H1 (cell line): ENCODE data around the gene PGPEP1. TPM values are rescaled to one million over a fixed set of nuclear protein-coding genes. Genes with fewer than 3 reads are reported as not detected.

Source experiments
- CTCF ChIA-PET: fragments of 300-600 bp; sonication (Branson Sonifier 250); formaldehyde crosslinking; loops from one replicate; lab custom pipeline; 2021; ENCODE audit not compliant: partially characterized antibody; lab: Charles Lee
- POLR2A ChIA-PET: fragments of 300-600 bp; sonication (Branson Sonifier 250); formaldehyde crosslinking; loops from one replicate; lab custom pipeline; 2021; ENCODE audit warnings: inconsistent platforms; ENCODE audit not compliant: partially characterized antibody; lab: Charles Lee
- DNase-seq, 2 experiments: peaks; one replicate each; pipeline versions ENCODE4 v3.0.0 to v3.0.0-alpha.2; 2010 to 2022; ENCODE audit warnings: low spot score in 2 of 2, low read depth in 1 of 2, mixed read lengths in 1 of 2
- FAIRE-seq: peaks from 2 replicates; lab custom pipeline; 2011; peaks lifted over from hg19 to GRCh38; lab: Jason Lieb, UNC
- H2AFZ ChIP-seq: 2 replicates; pipeline ENCODE4 v1.8.1; 2012; ENCODE audit warnings: low read length, inconsistent platforms
- H2AK5ac ChIP-seq: 2 replicates; pipeline ENCODE4 v1.6.1; 2013; ENCODE audit warnings: low read depth, low read length
- H2BK120ac ChIP-seq: replicated peaks from 2 replicates; pipeline ENCODE3; 2013; ENCODE audit warnings: low read depth, low read length, inconsistent platforms
- H2BK12ac ChIP-seq: 2 replicates; pipeline ENCODE4 v1.6.1; 2013; ENCODE audit warnings: low read depth, low read length
- H2BK15ac ChIP-seq: 2 replicates; pipeline ENCODE4 v1.6.1; 2013; ENCODE audit warnings: low read length
- H2BK20ac ChIP-seq: 2 replicates; pipeline ENCODE4 v1.6.1; 2013; ENCODE audit warnings: low read length
- H2BK5ac ChIP-seq: 2 replicates; pipeline ENCODE4 v1.6.1; 2013; ENCODE audit warnings: low read depth, low read length
- H3K14ac ChIP-seq: 2 replicates; pipeline ENCODE4 v1.6.1; 2013; ENCODE audit warnings: inconsistent platforms; ENCODE audit not compliant: insufficient read length
- H3K18ac ChIP-seq: 2 replicates; pipeline ENCODE4 v1.6.1; 2013; ENCODE audit warnings: low read length; ENCODE audit errors: extremely low read depth
- H3K23ac ChIP-seq: 2 replicates; pipeline ENCODE4 v1.6.1; 2013; ENCODE audit warnings: inconsistent platforms; ENCODE audit not compliant: insufficient read length
- H3K23me2 ChIP-seq: 2 replicates; pipeline ENCODE4 v1.6.1; 2013; ENCODE audit warnings: low read depth, low read length
- H3K27ac ChIP-seq: 2 replicates; pipeline ENCODE4 v1.6.1; 2011; ENCODE audit warnings: low read depth, low read length, inconsistent platforms
- H3K27me3 ChIP-seq, 4 experiments: replicated peaks in 1 of 4; 1 replicate in 1 of 4; 2 replicates in 3 of 4; pipeline versions ENCODE4 v1.6.1 to v1.8.1; 2011 to 2013; ENCODE audit warnings: low read length in 3 of 4, mild to moderate bottlenecking in 3 of 4, inconsistent platforms in 2 of 4, mixed read lengths in 2 of 4, moderate library complexity in 1 of 4; ENCODE audit not compliant: control insufficient read depth in 3 of 4, insufficient read depth in 3 of 4; ENCODE audit errors: extremely low read depth in 1 of 4
- H3K36me3 ChIP-seq, 4 experiments: 2 replicates each; pipeline versions ENCODE4 v1.6.1 to v1.8.1; 2011 to 2013; ENCODE audit warnings: mild to moderate bottlenecking in 4 of 4, low read length in 3 of 4, moderate library complexity in 2 of 4, control low read depth in 1 of 4, inconsistent platforms in 1 of 4; ENCODE audit not compliant: insufficient read depth in 4 of 4, control insufficient read depth in 2 of 4
- H3K4ac ChIP-seq: replicated peaks from 2 replicates; pipeline ENCODE3; 2013; ENCODE audit warnings: low read length, low read depth, mixed read lengths, inconsistent platforms; ENCODE audit not compliant: insufficient read length
- H3K4me1 ChIP-seq, 4 experiments: replicated peaks in 1 of 4; 1 replicate in 1 of 4; 2 replicates in 3 of 4; pipeline versions ENCODE4 v1.6.1 to v1.8.1; 2011 to 2013; ENCODE audit warnings: low read length in 3 of 4, inconsistent platforms in 2 of 4, mixed read lengths in 1 of 4; ENCODE audit not compliant: insufficient read depth in 4 of 4, control insufficient read depth in 3 of 4
- H3K4me2 ChIP-seq, 2 experiments: 2 replicates each; pipeline versions ENCODE4 v1.6.1 to v1.8.1; 2011 to 2013; ENCODE audit warnings: low read depth in 2 of 2, low read length in 2 of 2, control low read depth in 1 of 2, inconsistent platforms in 1 of 2, mild to moderate bottlenecking in 1 of 2; ENCODE audit not compliant: insufficient read depth in 1 of 2
- H3K4me3 ChIP-seq, 4 experiments: fragments of 200-600, 300-600 bp in 1 of 4; sonication (generic), shearing (Covaris generic), sonication (Bioruptor Twin) in 1 of 4; 2 replicates each; pipeline versions ENCODE4 v1.5.1 to v1.8.1; 2011 to 2016; ENCODE audit warnings: low read length in 4 of 4, low read depth in 3 of 4, control low read depth in 2 of 4, inconsistent platforms in 2 of 4, mild to moderate bottlenecking in 2 of 4, mixed read lengths in 1 of 4, moderate library complexity in 1 of 4; ENCODE audit not compliant: insufficient read depth in 2 of 4; ENCODE audit errors: extremely low read depth in 1 of 4
- H3K56ac ChIP-seq: replicated peaks from 2 replicates; pipeline ENCODE3; 2013; ENCODE audit warnings: low read depth, mild to moderate bottlenecking, mixed read lengths, low read length, inconsistent platforms; ENCODE audit not compliant: insufficient read length
- H3K79me1 ChIP-seq: 2 replicates; pipeline ENCODE4 v1.6.1; 2013; ENCODE audit warnings: low read depth, low read length, control low read depth
- H3K79me2 ChIP-seq, 2 experiments: 2 replicates each; pipeline versions ENCODE4 v1.6.1 to v1.8.1; 2012 to 2013; ENCODE audit warnings: low read length in 2 of 2, mild to moderate bottlenecking in 2 of 2, inconsistent platforms in 1 of 2; ENCODE audit not compliant: insufficient read depth in 2 of 2, control insufficient read depth in 1 of 2
- H3K9ac ChIP-seq, 4 experiments: replicated peaks in 1 of 4; 1 replicate in 1 of 4; 2 replicates in 3 of 4; pipeline versions ENCODE4 v1.6.1 to v1.8.1; 2011 to 2013; ENCODE audit warnings: low read depth in 3 of 4, low read length in 3 of 4, control low read depth in 2 of 4, mild to moderate bottlenecking in 2 of 4, moderate library complexity in 2 of 4, inconsistent platforms in 1 of 4; ENCODE audit errors: extremely low read depth in 1 of 4
- H3K9me3 ChIP-seq, 2 experiments: 2 replicates each; pipeline versions ENCODE4 v1.6.1 to v1.8.1; 2012 to 2013; ENCODE audit warnings: mild to moderate bottlenecking in 2 of 2, moderate library complexity in 2 of 2, control low read depth in 1 of 2, inconsistent platforms in 1 of 2, low read depth in 1 of 2, low read length in 1 of 2, mixed read lengths in 1 of 2; ENCODE audit not compliant: insufficient read depth in 2 of 2
- H4K20me1 ChIP-seq, 2 experiments: replicated peaks in 1 of 2; 2 replicates each; pipeline versions ENCODE3 to v1.8.1; 2011 to 2013; ENCODE audit warnings: inconsistent platforms in 2 of 2, low read length in 2 of 2, mild to moderate bottlenecking in 1 of 2; ENCODE audit not compliant: insufficient read depth in 2 of 2, control insufficient read depth in 1 of 2
- H4K5ac ChIP-seq: 2 replicates; pipeline ENCODE4 v1.6.1; 2013; ENCODE audit warnings: low read length, low read depth, mixed read lengths, inconsistent platforms; ENCODE audit not compliant: insufficient read length
- H4K8ac ChIP-seq: 2 replicates; pipeline ENCODE4 v1.8.0; 2013; ENCODE audit warnings: mild to moderate bottlenecking, moderate library complexity, low read length, inconsistent platforms; ENCODE audit not compliant: insufficient read depth; ENCODE audit errors: extremely low read depth
- H4K91ac ChIP-seq: replicated peaks from 2 replicates; pipeline ENCODE3; 2013; ENCODE audit warnings: low read length, mixed read lengths, inconsistent platforms; ENCODE audit not compliant: insufficient read length
- POLR2AphosphoS5 ChIP-seq: IDR thresholded peaks from 2 replicates; pipeline ENCODE4 v1.6.1; 2011; ENCODE audit warnings: low read depth, low read length
- SIX5 ChIP-seq: IDR thresholded peaks from 2 replicates; pipeline ENCODE4 v1.6.1; 2011; ENCODE audit warnings: mild to moderate bottlenecking, low read depth, low read length
- WGBS, 2 experiments: shearing (Covaris generic) in 1 of 2; methylation state at CpG; one replicate each; pipeline versions ENCODE4 v1.1.6 to v1.1.7; 2013 to 2015; ENCODE audit warnings: low lambda C conversion rate in 2 of 2, mixed read lengths in 2 of 2, inconsistent platforms in 1 of 2, low coverage in 1 of 2, missing lambda C conversion rate in 1 of 2; ENCODE audit not compliant: insufficient replicate concordance in 2 of 2, insufficient coverage in 1 of 2, insufficient read length in 1 of 2; ENCODE audit errors: extremely low coverage in 1 of 2, missing lambda C conversion rate in 1 of 2; 5-methylcytosine and 5-hydroxymethylcytosine counted together
- polyA plus RNA-seq, 7 experiments: library from polyadenylated mRNA; depleted of rRNA in 3 of 7; stranded (reverse) in 5 of 7; unstranded in 2 of 7; fragments of >200 nt in 5 of 7; fragments of 200-250 nt in 2 of 7; gene quantifications; 1 replicate in 5 of 7; 2 replicates in 1 of 7; 4 replicates in 1 of 7; pipeline versions ENCODE4 v1.2.1 to v1.2.3, GENCODE V29; 2011 to 2013; ENCODE audit warnings: missing spikeins in 2 of 7, mixed read lengths in 2 of 7
- total RNA-seq: library from RNA; stranded (reverse); fragmentation: NEBNext Ultra II Directional; extraction: Animal tissue kit (Norgen Biotek cat#: 25700); gene quantifications from 2 replicates; pipeline ENCODE4 v1.2.1, GENCODE V29; 2021

The PGPEP1 gene
- total and polyA plus RNA-seq, 2 of the 8 experiments (the other 6 are each of a cell fraction or from before 2014, with no cell fraction given): 17.0 to 33.4 TPM

- H4K20me1 ChIP-seq: peaks cover 0 to 8% of the 10 kb centered on the region in 2 experiments
- H4K5ac ChIP-seq: no peak overlapping the region
- DNase-seq (no peak), FAIRE-seq (no peak)
- H3K4me2 ChIP-seq: no peak overlapping the region
- H2BK12ac ChIP-seq: 0 out of 2 replicates have a peak overlapping the region, but pooled peaks have one; percentile 72
- H3K36me3 ChIP-seq: no peaks in the 10 kb centered on the region; a peak in 1 of 8 replicates
- no peak overlapping the region; the same call in 1 of the 2 replicates for H3K18ac ChIP-seq
- ChIA-PET POLR2A (interaction anchor here (0.6 to 5.1 kb wide), 2 partner anchors 9 to 14 kb away, joined by 3 to 72 read pairs; partner anchors contain the start of gene JUND), CTCF (interaction anchor here (3.5 kb wide), 1 partner anchor 14 kb away, joined by 52 read pairs; the partner anchor contains the start of gene JUND)
- no peaks in the 10 kb centered on the region for H3K79me2 ChIP-seq
- H3K14ac ChIP-seq: no peak overlapping the region
- peak overlapping the region; percentile 34 for H4K91ac ChIP-seq
- H3K9me3 ChIP-seq: no peaks in the 10 kb centered on the region
- H2AFZ ChIP-seq: no peak overlapping the region
- no peak overlapping the region for H3K4me3 ChIP-seq
- H3K27me3 ChIP-seq: no peaks in the 10 kb centered on the region
- H3K4ac ChIP-seq: no peak overlapping the region
- TF ChIP-seq SIX5: no peak
- TF ChIP-seq POLR2AphosphoS5: no peak
- peak overlapping the region; percentile 70 for H3K56ac ChIP-seq
- H3K79me1 ChIP-seq: no peaks in the 10 kb centered on the region
- no peak overlapping the region for H3K23ac ChIP-seq
- H2BK5ac ChIP-seq: no peak overlapping the region
- H2BK20ac ChIP-seq: 0 out of 2 replicates have a peak overlapping the region, but pooled peaks have one; percentile 6
- H2BK120ac ChIP-seq: no peak overlapping the region
- WGBS, 2 experiments: 80% methylated on average over 4 of the region's 4 CpGs; no CpG with 5 or more reads in 1 of the 2 experiments
- H3K23me2 ChIP-seq: peaks cover 24% of the 10 kb centered on the region
- peak overlapping the region; percentile 47; the same call in 1 of the 2 replicates for H2BK15ac ChIP-seq
- no peak overlapping the region for H4K8ac ChIP-seq
- H3K27ac ChIP-seq: no peak overlapping the region
- H3K9ac ChIP-seq: no peak overlapping the region
- peaks cover 0 to 27% (median 22%) of the 10 kb centered on the region in 4 experiments; a peak in 6 of 7 replicates for H3K4me1 ChIP-seq
- H2AK5ac ChIP-seq: peak overlapping the region; percentile 19; the same call in 1 of the 2 replicates
These were observed 45.4 kb upstream of the PGPEP1 start for GRCh38 chr19:18295034-18295451.
